Tibial artery (tissue), 4 donors: ENCODE data around the gene RBPMS2.

Source experiments
- DNase-seq, 2 donors: peaks; one replicate each; pipeline ENCODE4 v3.0.0-alpha.2; 2019
- H3K27ac ChIP-seq, 2 donors: fragments of 200-600 bp; sonication (generic) in 1 of 2; 1 replicate in 1 of 2; 2 replicates in 1 of 2; pipeline ENCODE4 v1.5.1; 2018 to 2019; ENCODE audit warnings: mild to moderate bottlenecking in 1 of 2
- H3K27me3 ChIP-seq, 2 donors: fragments of 200-600 bp; sonication (generic) in 1 of 2; one replicate each; pipeline versions ENCODE4 v1.5.1 to v1.6.0; 2016 to 2019
- H3K36me3 ChIP-seq, 3 donors: fragments of 200-600 bp; sonication (generic) in 2 of 3; one replicate each; pipeline ENCODE4 v1.5.1; 2016 to 2019; ENCODE audit warnings: mild to moderate bottlenecking in 2 of 3
- H3K4me1 ChIP-seq, 4 donors: fragments of 200-600 bp; sonication (generic) in 2 of 4; 1 replicate in 3 of 4; 2 replicates in 1 of 4; pipeline ENCODE4 v1.5.1; 2016 to 2019
- H3K4me3 ChIP-seq, 2 donors: fragments of 200-600 bp; sonication (generic) in 1 of 2; 1 replicate in 1 of 2; 2 replicates in 1 of 2; pipeline ENCODE4 v1.5.1; 2018 to 2019; ENCODE audit warnings: mild to moderate bottlenecking in 2 of 2
- H3K9me3 ChIP-seq, 3 donors: fragments of 200-600 bp; sonication (generic) in 1 of 3; one replicate each; pipeline ENCODE4 v1.5.1; 2016 to 2019
- CTCF ChIP-seq, 2 experiments: fragments of 200-600 bp in 1 of 2; fragments of 450-650 bp in 1 of 2; IDR thresholded peaks; one replicate each; pipeline ENCODE4 v1.5.1; 2017 to 2019; ENCODE audit warnings: antibody characterized with exemption in 2 of 2, mild to moderate bottlenecking in 1 of 2, moderate library complexity in 1 of 2
- intact Hi-C: fragments of 100-400 bp; cut with DNase I; formaldehyde crosslinking; loops from one replicate; pipeline ENCODE4 v1.15.0; 2023; ENCODE audit warnings: low total_unique reads

Gene RBPMS2

DNA sequence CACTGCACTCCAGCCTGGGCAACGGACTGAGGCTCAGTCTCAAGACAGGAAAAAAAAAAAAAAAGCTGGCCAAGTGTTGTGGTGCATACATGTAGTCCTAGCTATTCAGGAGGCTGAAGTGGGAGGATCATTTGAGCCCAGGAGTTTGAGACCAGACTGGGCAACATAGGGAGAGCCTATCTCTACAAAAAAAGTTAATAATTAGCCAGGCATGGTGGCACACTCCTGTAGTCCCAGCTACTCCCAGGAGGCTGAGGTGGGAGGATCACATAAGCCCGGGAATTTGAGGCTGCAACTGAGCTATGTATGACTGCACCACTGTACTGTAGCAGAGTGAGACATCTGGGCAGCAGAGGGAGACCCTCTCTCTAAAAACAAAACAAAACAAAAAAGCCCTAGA lies 58.9 kb downstream of the RBPMS2 start:
- no peak for TF ChIP-seq CTCF (IDR thresholded peaks at IDR 0.05)
- H3K27ac ChIP-seq, result peak overlapping the region in 1 of 2 donors; percentile 86
- no peaks in the 10 kb centered on the region for H3K9me3 ChIP-seq
- no peaks in the 10 kb centered on the region for H3K27me3 ChIP-seq
- H3K36me3 ChIP-seq, result peaks cover 4 to 5% (median 4%) of the 10 kb centered on the region in 3 donors
- H3K4me3 ChIP-seq, result no peak overlapping the region
- intact Hi-C loops, result no loop called here
- H3K4me1 ChIP-seq, result peaks cover 0 to 23% (median 14%) of the 10 kb centered on the region in 4 donors
- no peak for DNase-seq

- TF ChIP-seq CTCF (IDR thresholded peaks at IDR 0.05), result no peak
- Histone ChIP-seq H3K27ac (no peak overlapping the region), H3K36me3 (peaks cover 4 to 5% (median 4%) of the 10 kb centered on the region in 3 donors), H3K27me3 (no peaks in the 10 kb centered on the region), H3K4me1 (peaks cover 0 to 12% (median 8%) of the 10 kb centered on the region in 4 donors), H3K4me3 (no peak overlapping the region), H3K9me3 (no peaks in the 10 kb centered on the region)
- DNase-seq, result no peak
- intact Hi-C loops, result no loop called here
Measured at GRCh38 chr15:64713592-64713991, 61.8 kb downstream of the RBPMS2 start.

DNA sequence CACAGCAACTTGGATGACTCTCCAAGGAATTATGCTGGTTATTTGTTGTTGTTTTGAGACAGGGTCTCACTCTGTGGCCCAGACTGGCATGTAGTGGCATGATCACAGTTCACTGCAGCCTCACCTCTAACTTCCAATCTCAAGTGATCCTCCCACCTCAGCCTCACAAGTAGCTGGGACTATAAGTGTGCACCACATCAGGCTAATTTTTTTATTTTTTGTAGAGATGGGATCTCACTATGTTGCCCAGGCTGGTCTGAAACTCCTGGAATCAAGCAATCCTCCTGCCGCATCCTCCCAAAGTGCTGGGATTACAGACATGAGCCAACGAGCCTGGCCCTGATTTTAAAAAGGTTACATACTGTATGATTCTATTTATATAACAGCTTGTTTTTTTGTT lies 63.0 kb downstream of the RBPMS2 start:
- H3K9me3 ChIP-seq, result no peaks in the 10 kb centered on the region
- peaks cover 4 to 5% (median 4%) of the 10 kb centered on the region in 3 donors for H3K36me3 ChIP-seq
- DNase-seq, result no peak

DNA sequence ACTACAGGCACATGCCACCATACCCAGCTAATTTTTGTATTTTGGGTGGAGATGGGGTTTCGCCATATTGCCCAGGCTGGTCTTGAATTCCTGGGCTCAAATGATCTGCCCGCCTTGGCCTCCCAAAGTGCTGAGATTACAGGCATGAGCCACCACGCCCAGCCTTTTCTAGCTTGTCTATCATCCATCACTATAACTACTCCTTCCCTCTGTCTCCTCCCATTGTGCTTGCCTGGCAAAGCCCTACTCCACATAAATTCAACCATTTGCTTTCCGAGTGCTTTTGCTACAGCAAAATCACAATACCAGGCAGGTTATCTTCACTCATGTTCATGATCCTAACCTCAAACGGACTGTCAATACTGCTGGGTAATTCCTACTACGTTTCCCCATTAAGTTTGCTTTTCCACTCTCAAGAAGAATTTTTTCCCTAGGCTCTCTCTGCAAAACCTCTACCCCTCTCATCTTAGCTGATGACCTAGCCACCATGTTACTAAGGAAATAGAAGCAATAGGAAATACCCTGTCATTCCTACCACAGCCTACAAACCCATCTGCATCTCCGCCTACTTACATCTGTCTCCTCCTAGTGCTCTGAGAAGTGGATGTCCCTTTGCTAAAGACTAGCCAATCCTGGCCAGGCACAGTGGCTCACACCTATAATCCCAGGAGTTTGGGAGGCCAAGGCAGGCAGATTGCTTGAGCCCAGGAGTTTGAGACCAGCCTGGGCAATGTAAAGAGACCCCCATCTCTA lies 64.5 kb downstream of the RBPMS2 start:
- no peaks in the 10 kb centered on the region for H3K27me3 ChIP-seq
- H3K4me3 ChIP-seq, result no peak overlapping the region
- H3K27ac ChIP-seq, result no peak overlapping the region
- no peaks in the 10 kb centered on the region for H3K4me1 ChIP-seq
- intact Hi-C loops, result no loop called here
- no peak for TF ChIP-seq CTCF (IDR thresholded peaks at IDR 0.05)
- peaks cover 0 to 4% (median 0%) of the 10 kb centered on the region in 3 donors for H3K36me3 ChIP-seq
- no peak for DNase-seq
- H3K9me3 ChIP-seq, result no peaks in the 10 kb centered on the region

More for the DNA sequence above, 63.0 kb downstream of the RBPMS2 start:
- no peak overlapping the region for H3K27ac ChIP-seq
- no peaks in the 10 kb centered on the region for H3K4me1 ChIP-seq
- no peak overlapping the region for H3K4me3 ChIP-seq
- no peak for TF ChIP-seq CTCF (IDR thresholded peaks at IDR 0.05)
- intact Hi-C loops, result no loop called here
- no peaks in the 10 kb centered on the region for H3K27me3 ChIP-seq

GRCh38 chr15:64706011-64706911 lies 69.1 kb downstream of the RBPMS2 start:
- Histone ChIP-seq H3K4me3 (no peak overlapping the region), H3K27ac (no peak overlapping the region), H3K9me3 (no peaks in the 10 kb centered on the region), H3K36me3 (no peaks in the 10 kb centered on the region), H3K4me1 (peaks cover 0 to 22% (median 10%) of the 10 kb centered on the region in 4 donors), H3K27me3 (no peaks in the 10 kb centered on the region)
- DNase-seq, result no peak
- no peak for TF ChIP-seq CTCF (IDR thresholded peaks at IDR 0.05)
- intact Hi-C loops, result no loop called here
